OCI-LY3 (cell line): ENCODE data around the gene SNPH.

Experiments
- CTCF ChIP-seq: fragments of 200-600, 300-600 bp; sonication (generic); IDR thresholded peaks from 2 replicates; pipeline ENCODE4 v1.5.1; 2014; ENCODE audit warnings: antibody characterized with exemption, low read length, low read depth
- EZH2phosphoT487 ChIP-seq: fragments of 200-600 bp; shearing (Covaris generic); IDR thresholded peaks from 2 replicates; pipeline ENCODE4 v1.6.1; 2018; ENCODE audit warnings: antibody characterized with exemption, mixed run types, low read depth

GRCh38 chr20:1296922-1297321 lies 30.8 kb downstream of the SNPH start:
- TF ChIP-seq CTCF: no peak
- TF ChIP-seq EZH2phosphoT487: no peak
